ENCODE data around the gene ENO2.

- TF ChIP-seq CTCF (IDR thresholded peaks at IDR 0.05): no peak
- TF ChIP-seq POLR2A (IDR thresholded peaks at IDR 0.05): no peak
These were observed 27.4 kb downstream of the ENO2 start for GRCh38 chr12:6941782-6942181.
